SK-N-MC (cell line): Measurements from ENCODE around the gene NKX1-1.

ENCODE experiments used
- EZH2 ChIP-seq: fragments of 200-600 bp; sonication (generic); IDR thresholded peaks from one replicate; pipeline ENCODE4 v1.6.1; 2017; ENCODE audit warnings: antibody characterized with exemption
- POLR2AphosphoS5 ChIP-seq: IDR thresholded peaks from 2 replicates; pipeline ENCODE4 v1.6.1; 2012; ENCODE audit warnings: mild to moderate bottlenecking, low read depth, low read length, borderline replicate concordance

- TF ChIP-seq POLR2AphosphoS5 (no peak), EZH2 (no peak)
These were observed 42.6 kb upstream of the NKX1-1 start for GRCh38 chr4:1448589-1449420.
